Hair follicle dermal papilla cell (primary cell): Measurements from ENCODE around the gene MVB12A. TPM values are rescaled to one million over a fixed set of nuclear protein-coding genes. Genes with fewer than 3 reads are reported as not detected.

Experiments
- total RNA-seq: library from RNA; depleted of rRNA; stranded (reverse); fragments of >200 nt; gene quantifications from 2 replicates; pipeline ENCODE4 v1.2.3, GENCODE V29; 2012

The MVB12A gene
- total RNA-seq: 57.9 and 68.2 TPM in 2 replicates

GRCh38 chr19:17419621-17420474 lies at the start of gene MVB12A:
Gene MVB12A, plus strand, starts transcription at chr19:17420047. Its CDS starts 89 bp downstream, at chr19:17420136.

GRCh38 chr19:17376935-17377600 lies 42.8 kb upstream of the MVB12A start, which contains the start of gene PLVAP:
Gene PLVAP, minus strand, starts transcription at chr19:17377342. Its CDS starts 54 bp downstream, at chr19:17377288.

GRCh38 chr19:17393914-17394313 lies 25.9 kb upstream of the MVB12A start, which contains the start of gene CCDC194:
Gene CCDC194, minus strand, starts transcription at chr19:17394196. Its CDS starts 38 bp downstream, at chr19:17394158.

DNA sequence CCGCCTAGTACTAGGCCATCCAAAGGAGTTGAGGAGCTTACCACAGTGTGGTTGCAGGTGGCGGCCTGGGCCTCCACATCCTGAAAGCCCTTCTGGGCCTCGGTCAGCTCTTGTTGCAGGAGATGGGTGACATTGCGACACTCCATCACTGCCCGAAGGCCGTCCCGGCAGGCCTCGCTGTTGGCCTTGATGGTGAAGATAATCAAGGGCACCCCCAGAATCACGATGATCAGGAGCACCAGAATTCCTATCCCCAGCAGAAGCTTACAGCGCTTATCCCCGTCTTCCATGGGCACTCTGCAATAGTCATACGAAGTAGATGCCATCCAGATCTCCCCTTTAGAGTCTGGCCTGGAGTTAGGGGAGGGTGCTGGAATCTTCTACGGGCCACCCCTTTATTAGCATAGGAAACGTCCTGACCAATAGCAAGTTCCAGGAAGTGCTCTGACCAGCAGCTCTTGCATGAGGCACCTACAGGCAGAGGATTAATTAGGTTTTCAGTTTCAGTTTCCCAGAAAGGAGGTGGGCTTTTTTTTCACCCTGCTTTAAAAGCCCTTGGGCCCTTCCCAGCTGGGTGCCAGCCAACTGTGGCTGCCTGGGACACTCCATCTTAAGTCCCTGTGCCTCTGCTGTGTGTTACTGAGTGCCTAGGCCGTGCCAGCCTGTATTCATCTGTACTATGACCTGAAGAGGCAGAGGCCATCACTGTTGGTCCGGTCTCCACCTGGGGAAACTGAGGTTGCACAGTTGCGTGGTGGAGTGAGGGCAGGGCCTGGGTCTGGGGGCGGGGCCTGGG lies 14.4 kb upstream of the MVB12A start, which contains the start of gene BST2:
BST2 (minus strand) TSS at position 381 of the 796 bp plus-strand sequence; CDS start at position 326, 55 bp downstream.

GRCh38 chr19:17448131-17448967 lies 28.5 kb downstream of the MVB12A start, which contains the start of gene TMEM221:
Gene TMEM221, minus strand, starts transcription at chr19:17448668. Its CDS starts 206 bp downstream, at chr19:17448462.

GRCh38 chr19:17460372-17461230 lies 40.8 kb downstream of the MVB12A start, which contains the start of gene NXNL1:
Gene NXNL1, minus strand, starts transcription at chr19:17460926. Its CDS starts 57 bp downstream, at chr19:17460869.

GRCh38 chr19:17470068-17470841 lies 50.4 kb downstream of the MVB12A start, which contains the start of gene SLC27A1:
Gene SLC27A1, plus strand, starts transcription at chr19:17470524. Its CDS starts 17 bp downstream, at chr19:17470541.

Other genes starting within 250 kb of the MVB12A start
- gene USE1, start 204.7 kb upstream of the MVB12A start, total RNA-seq: 18.2 and 20.9 TPM in 2 replicates
- gene OCEL1, start 193.8 kb upstream of the MVB12A start, total RNA-seq: 2.9 and 4.9 TPM in 2 replicates
- gene NR2F6, start 174.1 kb upstream of the MVB12A start, total RNA-seq: 42.7 and 48.3 TPM in 2 replicates
- gene USHBP1, start 155.3 kb upstream of the MVB12A start, total RNA-seq: not detected in 2 replicates
- 58.9 and 79.5 TPM in 2 replicates for gene BABAM1, start 152.6 kb upstream of the MVB12A start, total RNA-seq
- 0.65 TPM in 1 of 2 replicates, not detected in the other for gene ANKLE1, start 138.1 kb upstream of the MVB12A start, total RNA-seq
- 16.7 and 18.2 TPM in 2 replicates for gene ABHD8, start 116.6 kb upstream of the MVB12A start, total RNA-seq
- gene MRPL34, start 114.2 kb upstream of the MVB12A start, total RNA-seq: 34.6 and 38.3 TPM in 2 replicates
- gene DDA1, start 110.5 kb upstream of the MVB12A start, total RNA-seq: 10.9 and 21.6 TPM in 2 replicates
- 9.2 and 10.1 TPM in 2 replicates for gene ANO8, start 85.2 kb upstream of the MVB12A start, total RNA-seq
- gene GTPBP3, start 82.5 kb upstream of the MVB12A start, total RNA-seq: 13.6 and 14.9 TPM in 2 replicates
- under 0.01 TPM in 1 of 2 replicates, not detected in the other for gene PLVAP, start 42.7 kb upstream of the MVB12A start, total RNA-seq
- gene CCDC194, start 25.9 kb upstream of the MVB12A start, total RNA-seq: 0.49 TPM in 1 of 2 replicates, not detected in the other
- gene BST2, start 14.4 kb upstream of the MVB12A start, total RNA-seq: 15.1 and 31.6 TPM in 2 replicates
- gene TMEM221, start 28.6 kb downstream of the MVB12A start, total RNA-seq: 0.12 TPM in 1 of 2 replicates, not detected in the other
- not detected in 2 replicates for gene NXNL1, start 40.9 kb downstream of the MVB12A start, total RNA-seq
- gene SLC27A1, start 50.5 kb downstream of the MVB12A start, total RNA-seq: 71.6 and 87.1 TPM in 2 replicates
- 72.2 and 74.3 TPM in 2 replicates for gene PGLS, start 91.6 kb downstream of the MVB12A start, total RNA-seq
- gene COLGALT1, start 135.6 kb downstream of the MVB12A start, total RNA-seq: 91.4 and 113 TPM in 2 replicates